HCT116 (cell line): ENCODE results near the gene AQP6. TPM values are rescaled to one million over a fixed set of nuclear protein-coding genes. Genes with fewer than 3 reads are reported as not detected.

Experiments used
- ATAC-seq: fragments of 200-7000 bp; cut with Tn5 transposase; 2 replicates; pipeline ENCODE4 v1.9.1; 2020; ENCODE audit warnings: mild to moderate bottlenecking, moderate library complexity
- BruUV-seq: library from RNA; stranded (reverse); fragments of 400-500 nt; replicated peaks from 2 replicates; lab custom pipeline; 2021; lab: Mats Ljungman, UMichigan
- CTCF ChIA-PET: fragments of 300-600 bp; sonication (Branson Sonifier 250); formaldehyde crosslinking; loops from one replicate; lab custom pipeline; 2021; ENCODE audit warnings: antibody characterized with exemption; lab: Charles Lee
- POLR2A ChIA-PET: fragments of 300-600, 350-600 bp; sonication (Branson Sonifier 250); formaldehyde crosslinking; loops from one replicate; lab custom pipeline; 2021; ENCODE audit warnings: antibody characterized with exemption; lab: Charles Lee
- RAD21 ChIA-PET, 2 experiments: fragments of 300-600 bp; sonication (Branson Sonifier 250); formaldehyde crosslinking; loops; one replicate each; lab custom pipeline; 2023; ENCODE audit warnings: low total read pairs in 2 of 2; ENCODE audit not compliant: uncharacterized antibody in 2 of 2, unreplicated experiment in 2 of 2, low non-redundant PET in 1 of 2; lab: Charles Lee
- DNase-seq: peaks from one replicate; pipeline ENCODE4 v3.0.0-alpha.2; 2010; ENCODE audit warnings: low read depth, low spot score
- H2AFZ ChIP-seq: fragments of 200-600 bp; shearing (Covaris generic), sonication (generic); 2 replicates; pipeline ENCODE4 v1.6.1; 2017; ENCODE audit warnings: low read depth, mixed run types, mixed read lengths, antibody characterized with exemption, low read length; ENCODE audit not compliant: poor library complexity, severe bottlenecking
- H3K27ac ChIP-seq: 2 replicates; pipeline ENCODE4 v1.5.1; 2012; ENCODE audit warnings: low read depth, low read length
- H3K27me3 ChIP-seq: fragments of 200-600 bp; sonication (generic); 2 replicates; pipeline ENCODE4 v1.6.1; 2016; ENCODE audit warnings: mixed run types, low read length, mixed read lengths; ENCODE audit not compliant: insufficient read depth
- H3K36me3 ChIP-seq, 2 experiments: fragments of 200-500 bp in 1 of 2; fragments of 200-600 bp in 1 of 2; sonication (Bioruptor generic) in 1 of 2; sonication (generic) in 1 of 2; 2 replicates each; pipeline versions ENCODE4 v1.5.1 to v1.6.1; 2014 to 2016; ENCODE audit warnings: low read length in 2 of 2, inconsistent platforms in 1 of 2, mixed read lengths in 1 of 2, mixed run types in 1 of 2; ENCODE audit not compliant: insufficient read depth in 2 of 2, control insufficient read depth in 1 of 2
- H3K4me1 ChIP-seq, 2 experiments: fragments of 200-600 bp in 1 of 2; sonication (generic) in 1 of 2; 2 replicates each; pipeline versions ENCODE4 v1.5.1 to v1.6.1; 2012 to 2017; ENCODE audit warnings: low read length in 2 of 2, inconsistent platforms in 1 of 2, mild to moderate bottlenecking in 1 of 2, mixed read lengths in 1 of 2, mixed run types in 1 of 2, moderate library complexity in 1 of 2; ENCODE audit not compliant: insufficient read depth in 2 of 2, control insufficient read depth in 1 of 2
- H3K4me2 ChIP-seq: fragments of 200-600 bp; sonication (generic); 2 replicates; pipeline ENCODE4 v1.6.1; 2017; ENCODE audit warnings: mixed run types, low read length, mixed read lengths
- H3K4me3 ChIP-seq, 2 experiments: fragments of 200-600 bp in 1 of 2; sonication (generic) in 1 of 2; replicated peaks in 1 of 2; 2 replicates each; pipeline ENCODE4 v1.5.1; 2011 to 2016; ENCODE audit warnings: low read length in 2 of 2, control low read depth in 1 of 2, low read depth in 1 of 2, mild to moderate bottlenecking in 1 of 2, mixed read lengths in 1 of 2, mixed run types in 1 of 2
- H3K79me2 ChIP-seq: fragments of 200-600 bp; sonication (generic); 2 replicates; pipeline ENCODE4 v1.6.1; 2017; ENCODE audit warnings: mild to moderate bottlenecking, mixed run types, low read length, moderate library complexity, mixed read lengths; ENCODE audit not compliant: insufficient read depth
- H3K9ac ChIP-seq: fragments of 200-600 bp; sonication (generic); 2 replicates; pipeline ENCODE4 v1.6.1; 2016; ENCODE audit warnings: low read length, mixed read lengths
- H3K9me2 ChIP-seq: fragments of 200-600 bp; sonication (generic), shearing (Covaris generic); 2 replicates; pipeline ENCODE4 v1.6.1; 2017; ENCODE audit warnings: mixed run types, mild to moderate bottlenecking, moderate library complexity; ENCODE audit not compliant: insufficient read depth
- H3K9me3 ChIP-seq, 2 experiments: fragments of 200-500 bp in 1 of 2; fragments of 200-600 bp in 1 of 2; sonication (Bioruptor generic) in 1 of 2; sonication (generic) in 1 of 2; 2 replicates each; pipeline ENCODE4 v1.6.1; 2014 to 2017; ENCODE audit warnings: low read length in 2 of 2, mixed read lengths in 2 of 2, inconsistent platforms in 1 of 2, low read depth in 1 of 2, mild to moderate bottlenecking in 1 of 2, mixed run types in 1 of 2, moderate library complexity in 1 of 2; ENCODE audit not compliant: control insufficient read depth in 1 of 2, insufficient read depth in 1 of 2
- H4K20me1 ChIP-seq: fragments of 200-600 bp; sonication (generic), shearing (Covaris generic); 2 replicates; pipeline ENCODE4 v1.6.1; 2017; ENCODE audit warnings: mixed run types, mild to moderate bottlenecking, moderate library complexity; ENCODE audit not compliant: insufficient read depth
- EZH2phosphoT487 ChIP-seq: fragments of 200-600 bp; IDR thresholded peaks from 2 replicates; pipeline ENCODE4 v1.6.1; 2018; ENCODE audit warnings: antibody characterized with exemption, borderline replicate concordance
- FOSL1 ChIP-seq: IDR thresholded peaks from 2 replicates; pipeline ENCODE4 v1.6.1; 2012; ENCODE audit warnings: low read depth
- RAD21 ChIP-seq: IDR thresholded peaks from 2 replicates; pipeline ENCODE4 v1.6.1; 2012; ENCODE audit warnings: low read depth, mild to moderate bottlenecking
- SIN3A ChIP-seq: IDR thresholded peaks from 2 replicates; pipeline ENCODE4 v1.6.1; 2012; ENCODE audit warnings: low read depth
- SP1 ChIP-seq: IDR thresholded peaks from 2 replicates; pipeline ENCODE4 v1.6.1; 2012; ENCODE audit warnings: low read depth
- TCF7L2 ChIP-seq: IDR thresholded peaks from 2 replicates; pipeline ENCODE4 v1.7.0; 2011; ENCODE audit warnings: borderline replicate concordance, inconsistent platforms; ENCODE audit not compliant: insufficient read depth, insufficient read length; ENCODE audit errors: extremely low read depth
- ZBTB33 ChIP-seq: IDR thresholded peaks from 2 replicates; pipeline ENCODE4 v1.6.1; 2011; ENCODE audit warnings: mild to moderate bottlenecking, low read length, moderate library complexity; ENCODE audit not compliant: insufficient replicate concordance; ENCODE audit errors: extremely low read depth
- intact Hi-C: fragments of 100-400 bp; cut with micrococcal nuclease; formaldehyde crosslinking; loops from 2 replicates; pipeline ENCODE4 v1.10.0; 2022
- total RNA-seq: library from RNA; stranded (reverse); gene quantifications from one replicate; pipeline ENCODE4 v1.2.1, GENCODE V29; 2021; ENCODE audit not compliant: unreplicated experiment

The AQP6 gene
- total RNA-seq, 1 experiment from 2014 or later = not detected

GRCh38 chr12:49934505-49934904, 38.2 kb upstream of the AQP6 start (continued):
- TF ChIP-seq SIN3A = no peak
- no peak for TF ChIP-seq RAD21
- TF ChIP-seq, all 23 proteins: peak for 0

- H3K9me2 ChIP-seq = no peaks in the 10 kb centered on the region
These were observed 35.8 kb upstream of the AQP6 start for GRCh38 chr12:49936925-49937324.

More at GRCh38 chr12:49936925-49937324, 35.8 kb upstream of the AQP6 start:
- Histone ChIP-seq H3K27ac (no peak overlapping the region), H3K27me3 (no peaks in the 10 kb centered on the region), H4K20me1 (no peaks in the 10 kb centered on the region), H2AFZ (no peak overlapping the region), H3K36me3 (no peaks in the 10 kb centered on the region), H3K9me3 (no peaks in the 10 kb centered on the region), H3K9ac (no peak overlapping the region), H3K79me2 (no peaks in the 10 kb centered on the region), H3K4me2 (no peak overlapping the region), H3K4me1 (no peaks in the 10 kb centered on the region; a peak in 1 of 4 replicates), H3K4me3 (no peak overlapping the region)
- ChIA-PET RAD21 (no interaction called here), POLR2A (no interaction called here), CTCF (interaction anchor here (8.3 kb wide), 1 partner anchor 9 kb away, joined by 44 read pairs; no protein-coding TSS in a partner anchor)
- TF ChIP-seq FOSL1 = no peak
- no peak for TF ChIP-seq EZH2phosphoT487
- TF ChIP-seq TCF7L2 = no peak
- TF ChIP-seq SP1 = no peak
- TF ChIP-seq ZBTB33 = no peak
- DNase-seq = no peak
- no peak for ATAC-seq
- no TSS peak for BruUV-seq
- intact Hi-C loops = no loop called here
